ENCODE measurements around the gene ELP4. TPM values are rescaled to one million over a fixed set of nuclear protein-coding genes. Genes with fewer than 3 reads are reported as not detected.
"Not testable (repeated sequence)": the region's sequence is repeated elsewhere in the genome, so short reads cannot be mapped to it uniquely, and the experiment has no call there.

ELP4 gene
- total and polyA plus RNA-seq, 2 experiments from 2014 or later, result 16.2 to 20.1 TPM

DNA sequence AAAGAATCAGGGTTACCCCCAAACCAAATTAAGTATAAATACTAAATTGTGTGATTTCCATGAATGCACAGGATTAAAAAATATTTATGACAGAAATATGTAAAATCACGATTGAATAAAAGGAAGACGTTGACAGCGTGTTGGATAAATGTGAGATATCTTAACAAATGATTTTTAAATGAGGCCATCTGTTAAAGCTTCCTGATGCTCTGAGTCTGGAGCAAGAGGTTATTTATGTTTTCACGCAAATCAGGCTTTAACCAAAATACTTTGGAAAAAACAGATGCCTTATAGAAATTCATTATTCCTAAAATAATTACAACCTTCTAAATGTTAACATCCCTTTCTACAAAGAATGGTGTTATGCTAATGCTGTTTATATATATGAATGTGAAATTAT is 178.3 kb downstream of the ELP4 start:
- no peaks in the 10 kb centered on the region for H3K27me3 ChIP-seq (replicated peaks; ENCODE audit: insufficient read depth)
- no peaks in the 10 kb centered on the region for H3F3A ChIP-seq (ENCODE audit: insufficient read depth)
- no peak for DNase-seq
- H3K27ac ChIP-seq, result no peak overlapping the region
- H3K4me3 ChIP-seq, result no peak overlapping the region
- in situ Hi-C loops (cut with MboI), result no loop called here
- no peaks in the 10 kb centered on the region for H3K9me3 ChIP-seq (ENCODE audit: low read depth)
- H3K9ac ChIP-seq, result no peak overlapping the region
- H3K36me3 ChIP-seq (ENCODE audit: low read depth), result no peaks in the 10 kb centered on the region
- H3K79me2 ChIP-seq (ENCODE audit: insufficient read depth), result no peaks in the 10 kb centered on the region
- no peaks in the 10 kb centered on the region for H3K9me2 ChIP-seq (ENCODE audit: insufficient read depth)
- H3K4me2 ChIP-seq (ENCODE audit: unreplicated experiment), result no peak overlapping the region
- H3K4me1 ChIP-seq (ENCODE audit: insufficient read depth), result no peaks in the 10 kb centered on the region
- no peaks in the 10 kb centered on the region for H4K20me1 ChIP-seq (ENCODE audit: insufficient read depth)
- 70 to 71% methylated on average over 4 of the region's 4 CpGs for WGBS, 2 experiments (ENCODE audit: low coverage in 1 of 2, low lambda C conversion rate in 2 of 2, missing lambda C conversion rate in 2 of 2)
- TF ChIP-seq EZH2phosphoT487 (IDR thresholded peaks at IDR 0.05; ENCODE audit: insufficient read depth, low read depth) (no peak), EZH2 (IDR thresholded peaks at IDR 0.05; ENCODE audit: insufficient read depth, poor library complexity, severe bottlenecking) (no peak)
- H2AFZ ChIP-seq, result no peak overlapping the region

DNA sequence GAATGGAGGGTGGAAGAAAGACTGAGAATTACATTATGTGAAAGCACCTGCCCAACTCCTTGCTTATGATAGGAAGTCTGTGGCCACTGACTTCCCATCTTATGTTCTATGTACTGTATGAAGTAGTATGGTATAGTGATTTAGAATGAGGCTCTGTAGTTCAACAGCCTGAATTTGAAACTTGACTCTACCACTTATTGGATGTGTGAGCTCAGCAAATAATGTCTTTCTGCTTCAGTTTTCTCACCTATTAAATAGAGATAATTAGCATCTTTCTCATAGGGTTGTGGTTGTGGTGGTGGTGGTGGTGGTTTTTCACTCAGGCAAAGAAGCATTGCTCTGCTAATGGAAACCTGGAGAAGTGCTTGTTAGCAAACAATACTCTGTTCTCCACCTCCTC is 180.0 kb downstream of the ELP4 start:
- Histone ChIP-seq H3K9me3 (ENCODE audit: low read depth) (no peaks in the 10 kb centered on the region), H3F3A (ENCODE audit: insufficient read depth) (no peaks in the 10 kb centered on the region), H3K4me1 (ENCODE audit: insufficient read depth) (no peaks in the 10 kb centered on the region), H3K79me2 (ENCODE audit: insufficient read depth) (no peaks in the 10 kb centered on the region), H3K9me2 (ENCODE audit: insufficient read depth) (no peaks in the 10 kb centered on the region), H4K20me1 (ENCODE audit: insufficient read depth) (no peaks in the 10 kb centered on the region), H3K4me3 (no peak overlapping the region), H3K27me3 (replicated peaks; ENCODE audit: insufficient read depth) (no peaks in the 10 kb centered on the region), H3K4me2 (ENCODE audit: unreplicated experiment) (no peak overlapping the region), H3K36me3 (ENCODE audit: low read depth) (no peaks in the 10 kb centered on the region), H2AFZ (no peak overlapping the region), H3K9ac (no peak overlapping the region), H3K27ac (no peak overlapping the region)
- no peak for DNase-seq
- no peak for TF ChIP-seq EZH2 (IDR thresholded peaks at IDR 0.05; ENCODE audit: insufficient read depth, poor library complexity, severe bottlenecking)
- in situ Hi-C loops (cut with MboI), result no loop called here

DNA sequence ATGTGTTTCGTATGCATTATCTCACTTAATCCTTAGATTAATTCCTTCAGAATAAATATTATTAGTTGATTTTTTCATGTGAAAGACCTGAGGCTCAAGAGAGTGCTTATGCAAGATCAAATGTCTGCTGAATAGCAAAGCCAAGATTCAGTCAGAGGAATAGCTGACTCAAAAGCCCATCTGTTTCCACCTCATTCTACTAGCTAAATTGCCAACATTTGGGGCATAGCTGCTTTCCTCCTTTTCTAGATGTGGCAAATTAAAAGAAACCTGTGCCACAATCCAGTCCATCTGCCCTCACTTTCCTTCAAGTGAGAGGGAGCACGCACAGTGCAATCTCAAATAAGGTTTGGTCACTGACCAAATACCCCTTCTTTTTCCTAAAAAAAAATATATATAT is 180.5 kb downstream of the ELP4 start:
- no peaks in the 10 kb centered on the region for H3K9me2 ChIP-seq (ENCODE audit: insufficient read depth)
- H2AFZ ChIP-seq, result no peak overlapping the region
- H3K9me3 ChIP-seq (ENCODE audit: low read depth), result no peaks in the 10 kb centered on the region
- no peak overlapping the region for H3K9ac ChIP-seq
- no peaks in the 10 kb centered on the region for H3F3A ChIP-seq (ENCODE audit: insufficient read depth)
- no peak overlapping the region for H3K4me2 ChIP-seq (ENCODE audit: unreplicated experiment)
- TF ChIP-seq EZH2phosphoT487 (IDR thresholded peaks at IDR 0.05; ENCODE audit: insufficient read depth, low read depth) (no peak), EZH2 (IDR thresholded peaks at IDR 0.05; ENCODE audit: insufficient read depth, poor library complexity, severe bottlenecking) (no peak)
- peak; percentile 35 for DNase-seq
- H3K27me3 ChIP-seq (replicated peaks; ENCODE audit: insufficient read depth), result no peaks in the 10 kb centered on the region
- no peaks in the 10 kb centered on the region for H3K36me3 ChIP-seq (ENCODE audit: low read depth)
- H3K27ac ChIP-seq, result no peak overlapping the region
- in situ Hi-C loops (cut with MboI), result no loop called here
- WGBS, 2 experiments (ENCODE audit: low coverage in 1 of 2, low lambda C conversion rate in 2 of 2, missing lambda C conversion rate in 2 of 2), result 89 to 92% methylated on average over 2 of the region's 2 CpGs
- no peaks in the 10 kb centered on the region for H3K79me2 ChIP-seq (ENCODE audit: insufficient read depth)
- no peak overlapping the region for H3K4me3 ChIP-seq
- no peaks in the 10 kb centered on the region for H4K20me1 ChIP-seq (ENCODE audit: insufficient read depth)
- no peaks in the 10 kb centered on the region for H3K4me1 ChIP-seq (ENCODE audit: insufficient read depth)

- no peak overlapping the region for H3K4me3 ChIP-seq
- H3K4me1 ChIP-seq (ENCODE audit: insufficient read depth), result no peaks in the 10 kb centered on the region
- no peak overlapping the region for H3K27ac ChIP-seq
- in situ Hi-C loops (cut with MboI), result no loop called here
- DNase-seq, result no peak
- TF ChIP-seq EZH2 (IDR thresholded peaks at IDR 0.05; ENCODE audit: insufficient read depth, poor library complexity, severe bottlenecking), result no peak
- TF ChIP-seq EZH2phosphoT487 (IDR thresholded peaks at IDR 0.05; ENCODE audit: insufficient read depth, low read depth), result no peak
- no peaks in the 10 kb centered on the region for H3F3A ChIP-seq (ENCODE audit: insufficient read depth)
- no peak overlapping the region for H3K4me2 ChIP-seq (ENCODE audit: unreplicated experiment)
- no peaks in the 10 kb centered on the region for H3K79me2 ChIP-seq (ENCODE audit: insufficient read depth)
- no peaks in the 10 kb centered on the region for H4K20me1 ChIP-seq (ENCODE audit: insufficient read depth)
- 94 to 97% methylated on average over 2 of the region's 2 CpGs for WGBS, 2 experiments (ENCODE audit: low coverage in 1 of 2, low lambda C conversion rate in 2 of 2, missing lambda C conversion rate in 2 of 2)
- H3K27me3 ChIP-seq (replicated peaks; ENCODE audit: insufficient read depth), result no peaks in the 10 kb centered on the region
- H3K36me3 ChIP-seq (ENCODE audit: low read depth), result no peaks in the 10 kb centered on the region
- no peak overlapping the region for H2AFZ ChIP-seq
- no peaks in the 10 kb centered on the region for H3K9me3 ChIP-seq (ENCODE audit: low read depth)
- H3K9me2 ChIP-seq (ENCODE audit: insufficient read depth), result no peaks in the 10 kb centered on the region
- no peak overlapping the region for H3K9ac ChIP-seq
Observed at GRCh38 chr11:31690516-31690915, 180.9 kb downstream of the ELP4 start.

DNA sequence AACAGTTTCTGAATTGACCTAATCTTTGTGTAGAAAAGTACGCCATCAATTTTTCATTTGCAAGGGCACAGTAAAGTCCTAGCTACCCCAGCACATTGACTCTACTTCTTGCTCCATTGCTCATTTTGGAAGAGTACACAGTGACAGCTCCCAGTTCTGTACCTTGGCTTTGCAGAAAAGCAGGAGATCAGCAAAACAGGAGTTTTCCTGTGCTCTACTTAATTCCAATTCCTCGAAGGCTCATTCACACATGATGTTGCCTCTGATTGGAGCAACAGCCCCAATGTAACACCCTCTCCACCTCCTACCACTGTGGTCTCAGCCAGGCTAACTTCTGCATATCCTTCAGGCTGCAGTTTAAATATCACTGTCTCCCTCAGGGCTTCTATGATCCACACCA is 182.9 kb downstream of the ELP4 start:
- 92 to 97% methylated on average over 2 of the region's 2 CpGs for WGBS, 2 experiments (ENCODE audit: low coverage in 1 of 2, low lambda C conversion rate in 2 of 2, missing lambda C conversion rate in 2 of 2)
- no peak overlapping the region for H2AFZ ChIP-seq
- no peak overlapping the region for H3K4me3 ChIP-seq
- in situ Hi-C loops (cut with MboI), result no loop called here
- H3K27ac ChIP-seq, result no peak overlapping the region
- DNase-seq, result no peak
- H3F3A ChIP-seq (ENCODE audit: insufficient read depth), result no peaks in the 10 kb centered on the region
- no peaks in the 10 kb centered on the region for H3K4me1 ChIP-seq (ENCODE audit: insufficient read depth)
- H3K27me3 ChIP-seq (replicated peaks; ENCODE audit: insufficient read depth), result no peaks in the 10 kb centered on the region
- no peak overlapping the region for H3K4me2 ChIP-seq (ENCODE audit: unreplicated experiment)
- H3K9ac ChIP-seq, result no peak overlapping the region
- H3K36me3 ChIP-seq (ENCODE audit: low read depth), result no peaks in the 10 kb centered on the region
- H3K9me3 ChIP-seq (ENCODE audit: low read depth), result no peaks in the 10 kb centered on the region
- TF ChIP-seq EZH2 (IDR thresholded peaks at IDR 0.05; ENCODE audit: insufficient read depth, poor library complexity, severe bottlenecking) (no peak), EZH2phosphoT487 (IDR thresholded peaks at IDR 0.05; ENCODE audit: insufficient read depth, low read depth) (no peak)
- no peaks in the 10 kb centered on the region for H4K20me1 ChIP-seq (ENCODE audit: insufficient read depth)
- no peaks in the 10 kb centered on the region for H3K79me2 ChIP-seq (ENCODE audit: insufficient read depth)
- H3K9me2 ChIP-seq (ENCODE audit: insufficient read depth), result no peaks in the 10 kb centered on the region

- not testable (repeated sequence) for H3K9ac ChIP-seq
Observed at GRCh38 chr11:31697049-31697448, 187.5 kb downstream of the ELP4 start.

More at GRCh38 chr11:31697049-31697448, 187.5 kb downstream of the ELP4 start:
- DNase-seq; H3K79me2 ChIP-seq (ENCODE audit: insufficient read depth); H3K27me3 ChIP-seq (replicated peaks; ENCODE audit: insufficient read depth); H3K36me3 ChIP-seq (ENCODE audit: low read depth); H3K4me2 ChIP-seq (ENCODE audit: unreplicated experiment); H3K4me1 ChIP-seq (ENCODE audit: insufficient read depth); H4K20me1 ChIP-seq (ENCODE audit: insufficient read depth); H3K27ac ChIP-seq; H3K4me3 ChIP-seq; H2AFZ ChIP-seq; in situ Hi-C loops (cut with MboI); H3K9me3 ChIP-seq (ENCODE audit: low read depth); H3F3A ChIP-seq (ENCODE audit: insufficient read depth); H3K9me2 ChIP-seq (ENCODE audit: insufficient read depth): not testable (repeated sequence)
- 91 to 100% methylated on average over 1 of the region's 1 CpG for WGBS, 2 experiments (ENCODE audit: low coverage in 1 of 2, low lambda C conversion rate in 2 of 2, missing lambda C conversion rate in 2 of 2)

All from GM23248 (cell line).